IMR-90 (cell line): Measurements from ENCODE around the gene ZNF468. TPM values are rescaled to one million over a fixed set of nuclear protein-coding genes. Genes with fewer than 3 reads are reported as not detected.

Experiments
- ATAC-seq: fragments of 200-7000 bp; cut with Tn5 transposase; 2 replicates; pipeline ENCODE4 v1.9.1; 2020; ENCODE audit warnings: low read depth, mild to moderate bottlenecking, moderate library complexity
- BruUV-seq: library from RNA; stranded (reverse); fragments of 400-500 nt; replicated peaks from 2 replicates; lab custom pipeline; 2021; lab: Mats Ljungman, UMichigan
- CTCF ChIA-PET: fragments of 300-600 bp; formaldehyde crosslinking; extraction: SDS; loops from one replicate; lab custom pipeline; 2021; ENCODE audit warnings: antibody characterized with exemption; lab: Yijun Ruan, JAX
- POLR2A ChIA-PET: fragments of 300-600 bp; sonication (Branson Sonifier 250); formaldehyde crosslinking; loops from one replicate; lab custom pipeline; 2022; ENCODE audit warnings: antibody characterized with exemption; ENCODE audit not compliant: unreplicated experiment; lab: Charles Lee
- DNase-seq: peaks from one replicate; pipeline ENCODE4 v3.0.0; 2013
- H2AFZ ChIP-seq: replicated peaks from 2 replicates; pipeline ENCODE3; 2013; ENCODE audit warnings: low read length, mild to moderate bottlenecking; ENCODE audit not compliant: poor library complexity
- H2AK5ac ChIP-seq: 2 replicates; pipeline ENCODE4 v1.6.1; 2013; ENCODE audit warnings: low read depth, low read length, inconsistent platforms
- H2AK9ac ChIP-seq: replicated peaks from 2 replicates; pipeline ENCODE3; 2013; ENCODE audit warnings: mild to moderate bottlenecking, low read depth, low read length, moderate library complexity; ENCODE audit not compliant: poor library complexity
- H2BK120ac ChIP-seq: 2 replicates; pipeline ENCODE4 v1.6.1; 2013; ENCODE audit warnings: low read depth, low read length, inconsistent platforms
- H2BK15ac ChIP-seq: 3 replicates; pipeline ENCODE4 v1.6.1; 2013; ENCODE audit warnings: low read depth, low read length, inconsistent platforms
- H2BK20ac ChIP-seq: 2 replicates; pipeline ENCODE4 v1.6.1; 2013; ENCODE audit warnings: low read depth, mild to moderate bottlenecking, inconsistent platforms, low read length, moderate library complexity
- H2BK5ac ChIP-seq: 2 replicates; pipeline ENCODE4 v1.6.1; 2013; ENCODE audit warnings: mild to moderate bottlenecking, low read depth, low read length, inconsistent platforms; ENCODE audit not compliant: poor library complexity, severe bottlenecking
- H3K14ac ChIP-seq: replicated peaks from 2 replicates; pipeline ENCODE4 v1.6.1; 2013; ENCODE audit warnings: low read depth, low read length, inconsistent platforms
- H3K18ac ChIP-seq: 2 replicates; pipeline ENCODE4 v1.6.1; 2013; ENCODE audit warnings: low read depth, low read length, control low read depth
- H3K23ac ChIP-seq: 2 replicates; pipeline ENCODE4 v1.6.1; 2013; ENCODE audit warnings: low read depth, low read length, inconsistent platforms
- H3K27ac ChIP-seq: 2 replicates; pipeline ENCODE4 v1.5.1; 2013; ENCODE audit warnings: mild to moderate bottlenecking, control low read depth, low read length; ENCODE audit not compliant: insufficient read depth
- H3K27me3 ChIP-seq: 2 replicates; pipeline ENCODE4 v1.6.1; 2013; ENCODE audit warnings: low read length; ENCODE audit not compliant: control insufficient read depth, insufficient read depth
- H3K36me3 ChIP-seq: 2 replicates; pipeline ENCODE4 v1.6.1; 2013; ENCODE audit warnings: low read length, mixed read lengths; ENCODE audit not compliant: control insufficient read depth, insufficient read depth
- H3K4ac ChIP-seq: 2 replicates; pipeline ENCODE4 v1.6.1; 2013; ENCODE audit warnings: low read depth, low read length, inconsistent platforms
- H3K4me1 ChIP-seq: 2 replicates; pipeline ENCODE4 v1.6.1; 2013; ENCODE audit warnings: low read length, mixed read lengths; ENCODE audit not compliant: control insufficient read depth, insufficient read depth
- H3K4me2 ChIP-seq: 2 replicates; pipeline ENCODE4 v1.6.1; 2013; ENCODE audit warnings: low read depth, mild to moderate bottlenecking, control low read depth, low read length, moderate library complexity
- H3K4me3 ChIP-seq: 2 replicates; pipeline ENCODE4 v1.5.1; 2013; ENCODE audit warnings: low read depth, mild to moderate bottlenecking, control low read depth, low read length, moderate library complexity; ENCODE audit not compliant: insufficient read depth
- H3K56ac ChIP-seq: 2 replicates; pipeline ENCODE4 v1.6.1; 2013; ENCODE audit warnings: low read length, inconsistent platforms; ENCODE audit not compliant: insufficient read depth; ENCODE audit errors: extremely low read depth
- H3K79me1 ChIP-seq, 2 experiments: 2 replicates each; pipeline ENCODE4 v1.6.1; 2013; ENCODE audit warnings: low read length in 2 of 2, inconsistent platforms in 1 of 2, low read depth in 1 of 2
- H3K9ac ChIP-seq: 2 replicates; pipeline ENCODE4 v1.6.1; 2013; ENCODE audit warnings: low read depth, low read length, control low read depth
- H3K9me1 ChIP-seq: 2 replicates; pipeline ENCODE4 v1.6.1; 2013; ENCODE audit warnings: low read length, inconsistent platforms; ENCODE audit not compliant: insufficient read depth
- H3K9me3 ChIP-seq: 2 replicates; pipeline ENCODE4 v1.6.1; 2013; ENCODE audit warnings: low read length; ENCODE audit not compliant: control insufficient read depth, insufficient read depth
- H4K20me1 ChIP-seq: 2 replicates; pipeline ENCODE4 v1.6.1; 2013; ENCODE audit warnings: low read length, inconsistent platforms; ENCODE audit not compliant: insufficient read depth
- H4K5ac ChIP-seq: 2 replicates; pipeline ENCODE4 v1.6.1; 2013; ENCODE audit warnings: mild to moderate bottlenecking, low read depth, low read length, control low read depth
- H4K8ac ChIP-seq, 2 experiments: 2 replicates each; pipeline ENCODE4 v1.6.1; 2013; ENCODE audit warnings: low read depth in 2 of 2, low read length in 2 of 2, control low read depth in 1 of 2, inconsistent platforms in 1 of 2
- H4K91ac ChIP-seq: 2 replicates; pipeline ENCODE4 v1.6.1; 2013; ENCODE audit warnings: low read depth, low read length, inconsistent platforms; ENCODE audit not compliant: insufficient read depth
- BHLHE40 ChIP-seq: fragments of 150-350 bp; IDR thresholded peaks from 2 replicates; pipeline ENCODE4 v1.6.1; 2016; ENCODE audit warnings: mild to moderate bottlenecking, low read depth, low read length
- CEBPB ChIP-seq: IDR thresholded peaks from 2 replicates; pipeline ENCODE4 v1.6.1; 2012; ENCODE audit warnings: low read depth, low read length, improper control_type of control experiment
- CHD1 ChIP-seq: IDR thresholded peaks from 2 replicates; pipeline ENCODE4 v1.6.1; 2012; ENCODE audit warnings: low read depth, low read length, improper control_type of control experiment
- ELK1 ChIP-seq: fragments of 150-350 bp; IDR thresholded peaks from 2 replicates; pipeline ENCODE4 v1.6.1; 2016; ENCODE audit warnings: low read depth, mild to moderate bottlenecking, low read length, moderate library complexity, borderline replicate concordance
- MAFK ChIP-seq: IDR thresholded peaks from 2 replicates; pipeline ENCODE4 v1.6.1; 2012; ENCODE audit warnings: low read depth, low read length, improper control_type of control experiment
- MAZ ChIP-seq: IDR thresholded peaks from 2 replicates; pipeline ENCODE4 v1.6.1; 2012; ENCODE audit warnings: low read depth, mild to moderate bottlenecking, low read length, improper control_type of control experiment, moderate library complexity, borderline replicate concordance
- MXI1 ChIP-seq: IDR thresholded peaks from 2 replicates; pipeline ENCODE4 v1.6.1; 2012; ENCODE audit warnings: low read depth, mild to moderate bottlenecking, low read length, moderate library complexity, borderline replicate concordance
- NFE2L2 ChIP-seq: fragments of 150-350 bp; IDR thresholded peaks from 2 replicates; pipeline ENCODE4 v1.6.1; 2016; ENCODE audit warnings: low read depth, mild to moderate bottlenecking, low read length
- POLR2A ChIP-seq: IDR thresholded peaks from 2 replicates; pipeline ENCODE4 v1.6.1; 2012; ENCODE audit warnings: mild to moderate bottlenecking, low read depth, low read length
- RAD21 ChIP-seq: IDR thresholded peaks from 2 replicates; pipeline ENCODE4 v1.6.1; 2012; ENCODE audit warnings: low read length, improper control_type of control experiment
- RCOR1 ChIP-seq: IDR thresholded peaks from 2 replicates; pipeline ENCODE4 v1.6.1; 2012; ENCODE audit warnings: mild to moderate bottlenecking, low read length, improper control_type of control experiment; ENCODE audit not compliant: insufficient replicate concordance
- RFX5 ChIP-seq: IDR thresholded peaks from 2 replicates; pipeline ENCODE4 v1.8.0; 2012; ENCODE audit warnings: low read depth, mild to moderate bottlenecking, low read length, moderate library complexity
- SMC3 ChIP-seq: fragments of 150-350 bp; IDR thresholded peaks from 2 replicates; pipeline ENCODE4 v1.6.1; 2016; ENCODE audit warnings: low read depth, mild to moderate bottlenecking, antibody characterized with exemption, low read length, moderate library complexity
- WGBS, 2 experiments: methylation state at CpG; one replicate each; pipeline versions ENCODE4 v1.1.5 to v1.1.7; 2013; ENCODE audit warnings: missing lambda C conversion rate in 2 of 2; ENCODE audit not compliant: insufficient read length in 1 of 2; ENCODE audit errors: extremely low coverage in 2 of 2; 5-methylcytosine and 5-hydroxymethylcytosine counted together
- dilution Hi-C: fragments of 300-500 bp; cut with HindIII; formaldehyde crosslinking; loops from one replicate; pipeline ENCODE4 v1.14.3; 2018; ENCODE audit warnings: low sequenced_read_pairs; ENCODE audit not compliant: unreplicated experiment
- in situ Hi-C: fragments of 300-500 bp; cut with MboI; formaldehyde crosslinking; loops from 3 replicates; pipeline ENCODE4 v1.14.3; 2019; ENCODE audit warnings: low sequenced_read_pairs, inconsistent platforms, mixed read lengths
- intact Hi-C: fragments of 100-400 bp; cut with micrococcal nuclease; formaldehyde crosslinking; loops from 2 replicates; pipeline ENCODE4 v1.10.0; 2022
- polyA plus RNA-seq, 3 experiments: library from polyadenylated mRNA; depleted of rRNA; stranded (reverse); fragments of >200 nt; gene quantifications; 2 replicates each; pipeline ENCODE4 v1.2.3, GENCODE V29; 2012; ENCODE audit warnings: low replicate concordance in 1 of 3
- total RNA-seq: library from RNA; depleted of rRNA; stranded (reverse); fragments of >200 nt; gene quantifications from 2 replicates; pipeline ENCODE4 v1.2.3, GENCODE V29; 2012

The ZNF468 gene
- total and polyA plus RNA-seq, 2 of the 4 experiments (the other 2 are of a cell fraction): 6.2 to 20.1 TPM

- Histone ChIP-seq H3K56ac (no peak overlapping the region), H2BK5ac (no peak overlapping the region), H3K18ac (no peak overlapping the region), H4K5ac (no peak overlapping the region), H3K27ac (no peak overlapping the region), H3K9me1 (no peaks in the 10 kb centered on the region), H3K9me3 (no peaks in the 10 kb centered on the region), H2BK120ac (no peak overlapping the region), H3K4me2 (no peak overlapping the region), H3K27me3 (no peaks in the 10 kb centered on the region), H3K36me3 (no peaks in the 10 kb centered on the region), H3K4me3 (no peak overlapping the region), H4K91ac (no peak overlapping the region), H2AK9ac (no peak overlapping the region), H3K14ac (no peak overlapping the region), H3K23ac (no peak overlapping the region), H3K4ac (no peak overlapping the region), H2AFZ (no peak overlapping the region), H3K9ac (no peak overlapping the region), H4K20me1 (no peaks in the 10 kb centered on the region), H2AK5ac (no peak overlapping the region), H3K79me1 (no peaks in the 10 kb centered on the region), H3K4me1 (no peaks in the 10 kb centered on the region), H4K8ac (no peak overlapping the region), H2BK20ac (no peak overlapping the region), H2BK15ac (no peak overlapping the region)
- TF ChIP-seq RFX5: no peak
- TF ChIP-seq POLR2A: no peak
- no peak for TF ChIP-seq CHD1
- no peak for TF ChIP-seq BHLHE40
- TF ChIP-seq MXI1: no peak
- no peak for TF ChIP-seq MAFK
- TF ChIP-seq ELK1: no peak
- TF ChIP-seq RCOR1: no peak
- no peak for TF ChIP-seq SMC3
- TF ChIP-seq MAZ: no peak
- no peak for TF ChIP-seq RAD21
- TF ChIP-seq CEBPB: no peak
- TF ChIP-seq NFE2L2: no peak
- BruUV-seq: no TSS peak
- POLR2A ChIA-PET: no interaction called here
- in situ Hi-C loops: no loop called here
- intact Hi-C loops: no loop called here
- WGBS, 2 experiments: no CpG with 5 or more reads among the region's 12 CpGs
- dilution Hi-C loops: no loop called here
- CTCF ChIA-PET: no interaction called here
- ATAC-seq (no peak), DNase-seq (no peak)
Measured at GRCh38 chr19:52823676-52824075, 33.7 kb downstream of the ZNF468 start.
